GM19023 (cell line): ENCODE measurements around the gene PIP5K1C.

Experiments used
- ATAC-seq: cut with Tn5 transposase; IDR thresholded peaks from one replicate; pipeline ENCODE4 v1.9.1; 2021; ENCODE audit warnings: mild to moderate bottlenecking, moderate library complexity; ENCODE audit not compliant: unreplicated experiment

The PIP5K1C gene

GRCh38 chr19:3695986-3696659 lies 4.1 kb downstream of the PIP5K1C start:
- ATAC-seq: no peak

GRCh38 chr19:3695124-3695733 lies 5.0 kb downstream of the PIP5K1C start:
- ATAC-seq: no peak

DNA sequence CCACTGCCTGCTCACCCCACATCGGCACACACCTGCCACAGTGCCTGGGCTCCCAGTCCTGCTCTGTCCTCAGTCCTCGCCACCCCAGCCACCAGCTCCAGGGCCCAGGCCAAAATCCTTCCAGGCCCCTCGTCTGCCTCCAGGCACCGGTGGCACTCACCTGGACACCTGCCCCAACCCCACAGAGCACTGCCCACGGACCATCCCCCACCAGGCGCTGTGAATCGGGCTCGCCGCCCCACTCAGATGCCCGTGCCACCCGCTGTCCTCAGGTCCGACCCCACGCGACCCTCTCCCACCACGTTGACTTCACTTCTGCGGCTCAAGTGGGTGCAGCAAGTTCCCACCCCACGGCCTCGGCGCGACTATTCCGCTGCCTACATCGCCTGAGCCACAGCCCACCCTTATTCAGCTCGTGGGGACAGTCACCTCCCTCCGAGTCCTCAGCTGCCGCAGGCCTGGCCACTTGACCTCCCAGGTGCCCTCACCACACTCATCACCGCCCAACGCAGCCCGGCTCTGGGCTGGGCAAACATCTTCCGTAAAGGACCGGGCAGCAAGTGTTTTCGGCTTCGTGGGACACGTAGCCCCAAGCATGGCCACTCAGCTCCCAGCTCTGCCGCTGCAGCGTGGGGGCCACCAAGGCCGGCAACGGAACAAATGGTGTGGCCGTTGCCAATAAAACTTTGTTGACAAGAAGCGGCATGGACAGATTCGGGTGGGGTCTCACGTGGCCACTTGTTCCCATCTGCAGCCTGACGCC lies 5.7 kb downstream of the PIP5K1C start:
- ATAC-seq: no peak

GRCh38 chr19:3693025-3693925 lies 7.0 kb downstream of the PIP5K1C start:
- no peak for ATAC-seq

DNA sequence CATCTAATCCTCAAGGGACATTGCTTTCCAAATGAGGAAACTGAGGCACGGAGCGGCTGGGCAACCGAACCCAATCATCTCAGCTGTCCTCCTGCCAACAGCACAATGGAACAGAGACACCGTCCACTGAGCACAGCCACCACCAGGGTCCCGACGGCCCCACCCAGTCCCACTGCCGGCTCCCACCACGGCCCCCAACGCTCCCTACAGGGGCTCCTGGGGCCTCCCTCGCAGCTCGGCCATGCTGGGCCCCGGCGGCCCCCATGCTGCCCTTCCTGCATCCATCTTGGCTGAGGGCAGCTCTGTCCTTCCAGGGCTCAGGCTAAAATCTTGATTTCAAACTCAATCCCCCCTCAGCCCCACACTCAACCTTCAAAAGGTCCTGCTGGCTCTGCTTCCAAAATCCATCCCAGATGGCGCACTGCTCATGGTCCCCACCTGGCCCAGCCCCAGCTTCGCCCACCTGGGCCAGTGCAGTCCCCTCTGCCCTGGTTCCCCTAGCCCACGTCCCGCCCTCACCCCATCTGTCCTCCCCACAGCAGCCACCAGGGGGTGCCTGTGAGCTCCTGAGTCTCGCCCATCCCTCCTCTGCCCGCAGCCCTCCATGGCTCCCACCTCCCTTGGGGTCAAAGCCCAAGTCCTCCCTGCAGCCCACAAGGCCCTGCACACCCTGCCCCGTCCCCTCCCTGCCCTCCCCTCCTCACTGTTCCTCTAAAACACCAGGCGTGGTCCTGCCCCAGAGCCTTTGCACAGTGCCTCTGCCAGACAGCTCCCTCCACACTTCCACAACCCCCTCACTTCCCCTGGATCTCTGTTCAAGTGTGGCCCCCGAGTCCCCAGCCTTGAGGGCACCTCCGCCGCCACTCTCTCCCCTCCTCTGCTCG lies 7.9 kb downstream of the PIP5K1C start:
- no peak for ATAC-seq

DNA sequence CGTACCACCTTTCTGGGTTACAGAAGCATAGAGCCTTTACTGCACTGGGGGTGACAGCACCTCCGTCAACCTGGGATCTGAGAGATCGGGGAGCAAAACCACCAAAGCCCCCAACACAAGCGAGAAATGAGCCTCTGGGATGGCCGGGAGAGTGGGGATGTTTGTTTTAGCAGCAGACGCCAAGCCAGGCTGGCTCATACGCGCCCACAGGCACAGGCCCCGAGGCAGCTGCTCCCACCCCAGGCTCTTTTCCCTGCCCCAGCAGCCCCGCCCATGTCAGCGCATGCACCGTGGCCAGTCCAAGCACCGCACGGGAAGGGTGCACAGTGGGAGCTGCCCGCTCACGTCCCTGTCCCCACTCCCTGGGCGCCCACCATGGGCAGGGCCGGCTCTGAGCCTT lies 8.5 kb downstream of the PIP5K1C start:
- ATAC-seq: no peak

GRCh38 chr19:3691372-3691716 lies 8.9 kb downstream of the PIP5K1C start:
- no peak for ATAC-seq

GRCh38 chr19:3690551-3691371 lies 9.5 kb downstream of the PIP5K1C start:
- no peak for ATAC-seq

- no peak for ATAC-seq
Measured at GRCh38 chr19:3687774-3688706, 12.2 kb downstream of the PIP5K1C start.

DNA sequence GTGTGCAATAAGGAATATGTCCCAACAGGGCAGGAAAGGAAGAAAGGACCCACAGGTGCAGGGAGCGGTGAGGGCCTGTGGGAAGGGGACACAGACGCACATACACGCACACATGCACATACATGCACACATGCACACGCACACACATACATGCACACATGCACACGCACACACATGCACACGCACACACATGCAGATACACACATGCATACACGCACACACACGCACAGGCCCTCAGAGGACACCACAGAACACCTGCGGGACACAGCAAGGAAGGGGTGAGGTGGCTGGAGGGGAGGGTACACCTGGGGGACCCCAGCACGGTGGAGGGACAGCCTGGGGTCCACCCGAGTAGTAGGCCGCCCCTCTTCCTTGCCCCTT lies 12.9 kb downstream of the PIP5K1C start:
- no peak for ATAC-seq

DNA sequence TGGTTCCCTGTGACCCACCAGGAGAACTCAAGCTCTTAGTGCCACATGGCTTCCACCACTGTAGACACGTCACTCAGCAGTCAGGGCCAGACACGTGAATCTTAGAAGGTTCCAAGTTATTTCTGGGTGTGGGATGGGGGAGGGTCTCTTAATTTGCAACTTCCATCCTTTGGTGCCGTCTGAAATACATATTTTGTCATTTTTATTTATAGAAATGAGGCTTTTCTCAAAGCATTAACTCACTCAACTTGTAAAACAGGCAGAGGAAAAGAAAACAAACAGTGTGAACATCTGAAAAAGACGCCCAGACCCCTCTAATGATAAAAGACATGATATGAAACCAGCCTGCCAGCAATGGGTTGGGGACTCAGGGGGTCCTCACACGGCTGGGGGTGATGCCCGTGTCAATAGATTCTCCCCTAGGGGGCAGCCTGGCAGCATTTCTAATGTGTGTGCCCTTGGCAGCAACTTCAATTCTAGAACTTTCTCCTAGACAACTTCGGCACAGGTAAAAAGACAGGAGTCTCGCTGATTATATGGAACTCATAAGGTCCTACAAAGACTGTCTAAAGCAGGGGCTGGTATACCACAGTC lies 15.4 kb downstream of the PIP5K1C start:
- ATAC-seq: no peak

DNA sequence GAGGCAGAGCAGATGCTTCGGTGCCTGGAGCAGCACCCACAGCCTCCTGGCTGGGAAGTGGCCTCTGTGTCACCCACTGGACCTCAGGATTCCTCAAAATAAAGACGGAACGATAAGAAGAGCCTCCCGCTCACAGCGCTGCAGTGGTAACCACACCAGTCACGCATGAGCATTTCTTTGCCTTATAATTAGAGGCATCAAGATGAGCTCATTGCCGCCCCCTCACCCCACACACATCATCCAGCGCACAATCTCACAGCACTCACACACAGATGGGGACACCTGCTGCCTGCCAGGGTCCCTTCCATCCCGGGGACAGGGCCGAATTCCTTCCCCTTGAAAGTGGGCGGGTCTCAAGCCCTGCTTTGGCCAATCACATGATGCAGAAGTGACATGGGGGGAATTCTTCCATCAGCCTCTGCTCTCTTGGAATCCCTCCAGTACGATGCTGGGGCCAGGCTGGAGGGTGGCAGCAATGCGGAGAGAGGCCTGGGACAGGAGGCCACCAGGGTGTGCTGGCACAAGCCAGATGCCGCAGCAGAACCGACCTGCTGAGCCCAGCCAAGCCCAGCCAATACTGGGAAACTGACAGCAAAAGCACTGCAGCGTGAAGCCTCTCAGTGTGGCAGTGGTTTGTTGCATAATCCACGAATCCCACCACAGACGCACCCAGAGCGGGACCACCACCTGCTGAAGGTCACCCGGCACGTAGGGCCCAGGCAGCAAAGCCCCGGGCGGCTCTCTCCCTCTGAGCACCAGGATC lies 16.0 kb downstream of the PIP5K1C start:
- no peak for ATAC-seq

- ATAC-seq: no peak
Measured at GRCh38 chr19:3683405-3684053, 16.7 kb downstream of the PIP5K1C start.

DNA sequence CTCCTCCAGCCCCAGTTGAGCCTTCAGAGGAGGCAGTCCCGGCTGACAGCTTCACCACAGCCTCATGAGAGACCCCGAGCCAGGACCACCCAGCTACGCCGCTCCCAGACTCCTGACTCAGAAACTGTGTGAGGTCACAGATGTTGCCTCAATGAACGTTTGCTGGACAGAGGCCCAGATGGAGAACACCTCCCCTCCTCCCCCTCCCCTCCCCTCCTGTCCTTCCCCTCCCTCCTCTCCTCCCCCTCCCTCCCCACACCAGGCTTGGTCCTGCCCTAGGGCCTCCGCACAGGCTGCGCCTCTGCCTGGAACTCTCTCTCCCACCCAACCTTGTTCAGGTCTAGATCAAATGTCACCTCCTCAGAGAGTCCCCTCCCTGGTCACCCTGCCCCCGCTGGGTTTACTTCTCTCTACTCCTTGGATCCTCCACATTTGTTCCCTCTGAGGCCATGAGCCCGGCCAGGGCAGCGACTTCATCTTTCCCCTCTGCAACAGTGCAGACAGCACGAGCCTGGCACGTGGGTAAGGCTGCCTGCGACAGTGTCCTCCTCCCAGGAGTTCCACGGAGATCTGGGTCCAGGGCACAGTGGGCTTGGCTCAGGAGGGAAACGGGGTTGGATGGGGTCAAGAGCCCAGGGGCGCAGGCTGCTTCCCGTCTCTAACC lies 17.4 kb downstream of the PIP5K1C start:
- ATAC-seq: no peak

- no peak for ATAC-seq
Measured at GRCh38 chr19:3682286-3682685, 18.0 kb downstream of the PIP5K1C start.

DNA sequence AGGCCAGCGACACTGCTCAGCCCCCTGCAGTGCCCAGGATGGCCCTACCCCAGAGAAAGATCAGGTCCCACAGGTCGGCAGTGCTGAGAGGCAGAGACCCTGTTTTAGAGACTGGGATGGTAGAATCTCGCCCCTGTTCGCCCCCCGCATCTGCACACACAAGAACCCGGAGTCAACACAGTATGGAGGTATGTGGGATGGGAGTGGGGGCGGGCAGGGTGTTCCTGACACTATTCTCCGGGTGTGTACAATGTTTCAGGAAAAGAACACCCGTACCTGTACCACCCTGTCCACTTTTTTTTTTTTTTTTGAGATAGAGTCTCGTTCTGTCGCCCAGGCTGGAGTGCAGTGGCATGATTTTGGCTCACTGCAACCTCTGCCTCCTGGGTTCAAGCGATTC lies 19.3 kb downstream of the PIP5K1C start:
- no peak for ATAC-seq
